Peyer's patch (tissue), 4 donors: ENCODE measurements around the gene RCSD1. TPM values are rescaled to one million over a fixed set of nuclear protein-coding genes. Genes with fewer than 3 reads are reported as not detected.
"Not testable (repeated sequence)": the region's sequence is repeated elsewhere in the genome, so short reads cannot be mapped to it uniquely, and the experiment has no call there.

Experiments used
- DNase-seq, 3 donors: peaks; one replicate each; pipeline ENCODE4 v3.0.0-alpha.2; 2017 to 2019
- H3K27ac ChIP-seq, 4 donors: fragments of 200-600 bp; sonication (generic); one replicate each; pipeline ENCODE4 v1.5.1; 2016 to 2019
- H3K27me3 ChIP-seq, 2 donors: fragments of 200-600 bp; sonication (generic); one replicate each; pipeline ENCODE4 v1.5.1; 2019
- H3K36me3 ChIP-seq, 3 donors: fragments of 200-600 bp; sonication (generic); one replicate each; pipeline ENCODE4 v1.5.1; 2016 to 2019
- H3K4me1 ChIP-seq, 4 donors: fragments of 200-600 bp; sonication (generic); one replicate each; pipeline ENCODE4 v1.5.1; 2016 to 2019
- H3K4me3 ChIP-seq, 4 donors: fragments of 200-600 bp; sonication (generic); 1 replicate in 3 of 4; 2 replicates in 1 of 4; pipeline ENCODE4 v1.5.1; 2016 to 2019; ENCODE audit warnings: mild to moderate bottlenecking in 1 of 4
- H3K9me3 ChIP-seq, 4 donors: fragments of 200-600 bp; sonication (generic); one replicate each; pipeline ENCODE4 v1.5.1; 2016 to 2019; ENCODE audit warnings: mild to moderate bottlenecking in 1 of 4
- POLR2A ChIP-seq, 2 donors: fragments of 450-650 bp; IDR thresholded peaks; one replicate each; pipeline ENCODE4 v1.5.1; 2017; ENCODE audit warnings: antibody characterized with exemption in 2 of 2, mild to moderate bottlenecking in 2 of 2, moderate library complexity in 2 of 2
- total RNA-seq, 4 donors: library from RNA; depleted of rRNA; stranded (reverse); fragments of >200 nt; gene quantifications; one replicate each; pipeline ENCODE4 v1.1.0, GENCODE V29; 2016
- TF ChIP-seq, protein P1 (sequence below), 6 experiments: fragments of 450-650 bp in 4 of 6; fragments of 200-600 bp in 2 of 6; sonication (generic) in 1 of 6; IDR thresholded peaks; one replicate each; pipeline ENCODE4 v1.5.1; 2017 to 2019; ENCODE audit warnings: antibody characterized with exemption in 6 of 6, mild to moderate bottlenecking in 3 of 6, moderate library complexity in 1 of 6

The RCSD1 gene
- total RNA-seq, 4 donors from 2014 or later, result 6.7 to 95.7 (median 11.5) TPM

DNA sequence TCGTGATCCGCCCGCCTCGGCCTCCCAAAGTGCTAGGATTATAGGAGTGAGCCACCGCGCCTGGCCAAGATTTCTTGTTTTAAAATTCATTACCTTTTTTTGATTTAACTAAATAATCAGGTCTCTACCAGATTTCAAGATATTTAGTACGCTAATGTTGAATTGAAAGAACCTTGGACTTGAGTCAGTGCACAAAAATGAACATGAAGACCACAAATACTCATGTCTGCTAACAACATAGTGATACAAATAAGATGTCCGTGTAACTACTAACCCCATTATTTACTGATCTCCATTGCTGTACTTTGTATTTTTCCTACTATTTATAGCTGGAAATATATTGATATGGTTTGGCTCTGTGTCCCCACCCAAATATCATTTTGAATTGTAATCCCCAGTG is 108.1 kb downstream of the RCSD1 start:
- Histone ChIP-seq H3K36me3 (no peaks in the 10 kb centered on the region), H3K9me3 (no peaks in the 10 kb centered on the region), H3K4me1 (peaks cover 0 to 25% (median 1%) of the 10 kb centered on the region in 4 donors), H3K27me3 (no peaks in the 10 kb centered on the region), H3K4me3 (no peak overlapping the region), H3K27ac (no peak overlapping the region)
- TF ChIP-seq, protein P1, sequence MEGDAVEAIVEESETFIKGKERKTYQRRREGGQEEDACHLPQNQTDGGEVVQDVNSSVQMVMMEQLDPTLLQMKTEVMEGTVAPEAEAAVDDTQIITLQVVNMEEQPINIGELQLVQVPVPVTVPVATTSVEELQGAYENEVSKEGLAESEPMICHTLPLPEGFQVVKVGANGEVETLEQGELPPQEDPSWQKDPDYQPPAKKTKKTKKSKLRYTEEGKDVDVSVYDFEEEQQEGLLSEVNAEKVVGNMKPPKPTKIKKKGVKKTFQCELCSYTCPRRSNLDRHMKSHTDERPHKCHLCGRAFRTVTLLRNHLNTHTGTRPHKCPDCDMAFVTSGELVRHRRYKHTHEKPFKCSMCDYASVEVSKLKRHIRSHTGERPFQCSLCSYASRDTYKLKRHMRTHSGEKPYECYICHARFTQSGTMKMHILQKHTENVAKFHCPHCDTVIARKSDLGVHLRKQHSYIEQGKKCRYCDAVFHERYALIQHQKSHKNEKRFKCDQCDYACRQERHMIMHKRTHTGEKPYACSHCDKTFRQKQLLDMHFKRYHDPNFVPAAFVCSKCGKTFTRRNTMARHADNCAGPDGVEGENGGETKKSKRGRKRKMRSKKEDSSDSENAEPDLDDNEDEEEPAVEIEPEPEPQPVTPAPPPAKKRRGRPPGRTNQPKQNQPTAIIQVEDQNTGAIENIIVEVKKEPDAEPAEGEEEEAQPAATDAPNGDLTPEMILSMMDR (IDR thresholded peaks at IDR 0.05), result no peak
- no peak for TF ChIP-seq POLR2A (IDR thresholded peaks at IDR 0.05)
- no peak for DNase-seq

DNA sequence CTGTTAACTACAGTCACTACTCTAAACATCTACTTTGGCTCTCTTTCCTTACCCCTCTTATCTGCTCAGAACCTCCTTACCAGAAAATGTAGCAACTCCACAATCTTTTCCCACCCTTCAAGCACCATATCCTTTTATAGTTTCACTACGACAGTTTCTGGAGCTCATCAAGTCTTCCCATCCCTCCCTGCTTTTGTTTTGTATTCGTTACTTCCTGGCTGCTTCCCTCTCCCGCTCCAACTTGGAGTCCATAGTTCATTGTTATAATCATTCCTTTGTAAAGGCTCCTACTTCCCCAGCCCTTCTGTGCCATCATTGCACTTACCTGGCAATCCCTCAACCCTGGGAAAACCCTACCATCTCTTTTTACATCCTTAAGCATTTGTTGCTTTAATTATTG is 109.7 kb downstream of the RCSD1 start:
- no peak for DNase-seq
- H3K9me3 ChIP-seq, result no peaks in the 10 kb centered on the region
- peak overlapping the region in 3 of 4 donors; percentile 5 to 84 (median 65) for H3K27ac ChIP-seq
- no peak overlapping the region for H3K4me3 ChIP-seq
- peaks cover 0 to 25% (median 1%) of the 10 kb centered on the region in 4 donors for H3K4me1 ChIP-seq
- TF ChIP-seq, protein P1 (IDR thresholded peaks at IDR 0.05), result no peak
- TF ChIP-seq POLR2A (IDR thresholded peaks at IDR 0.05), result no peak
- no peaks in the 10 kb centered on the region for H3K36me3 ChIP-seq
- no peaks in the 10 kb centered on the region for H3K27me3 ChIP-seq

DNA sequence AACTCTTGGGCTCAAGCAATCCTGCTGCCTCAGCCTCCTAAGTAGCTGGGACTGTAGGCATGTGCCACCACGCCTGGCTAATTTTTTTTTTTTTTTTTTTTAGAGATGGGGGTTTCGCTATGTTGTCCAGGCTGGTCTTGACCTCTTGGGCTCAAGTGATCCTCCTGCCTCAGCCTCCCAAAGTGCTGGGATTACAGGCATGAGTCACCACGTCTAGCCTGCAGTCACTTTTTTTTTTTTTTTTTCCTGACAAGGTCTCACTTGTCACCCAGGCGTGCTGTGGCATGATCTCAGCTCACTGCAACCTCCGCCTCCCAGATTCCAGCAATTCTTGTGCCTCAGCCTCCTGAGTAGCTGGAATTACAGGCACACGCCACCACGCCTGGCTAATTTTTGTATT is 111.1 kb downstream of the RCSD1 start:
- not testable (repeated sequence) for DNase-seq, H3K9me3 ChIP-seq, H3K4me3 ChIP-seq, H3K36me3 ChIP-seq, H3K27me3 ChIP-seq, H3K27ac ChIP-seq
- peaks cover 0 to 22% (median 1%) of the 10 kb centered on the region in 4 donors for H3K4me1 ChIP-seq

DNA sequence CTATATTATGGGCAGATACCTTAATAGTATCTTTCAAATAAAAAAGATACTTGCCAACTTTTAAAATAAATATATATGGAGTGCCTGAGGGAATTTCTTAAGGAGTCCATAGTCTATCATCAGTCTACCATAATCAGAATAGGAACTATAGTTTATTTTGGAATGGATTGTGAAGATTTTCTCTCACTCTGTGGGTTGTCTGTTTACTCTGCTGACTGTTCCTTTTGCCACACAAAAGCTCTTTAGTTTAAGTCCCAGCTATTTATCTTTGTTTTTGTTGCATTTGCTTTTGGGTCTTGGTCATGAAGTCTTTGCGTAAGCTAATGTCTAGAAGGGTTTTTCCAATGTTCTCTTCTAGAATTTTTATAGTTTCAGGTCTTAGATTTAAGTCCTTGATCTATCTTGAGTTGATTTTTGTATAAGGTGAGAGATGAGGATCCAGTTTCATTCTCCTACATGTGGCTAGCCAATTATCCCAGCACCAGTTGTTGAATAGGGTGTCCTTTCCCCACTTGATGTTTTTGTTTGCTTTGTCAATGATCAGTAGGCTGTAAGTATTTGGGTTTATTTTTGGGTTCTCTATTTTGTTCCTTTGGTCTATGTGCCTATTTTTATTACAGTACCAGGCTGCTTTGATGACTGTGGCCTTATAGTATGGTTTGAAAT is 112.5 kb downstream of the RCSD1 start:
- not testable (repeated sequence) for H3K36me3 ChIP-seq, H3K27me3 ChIP-seq, H3K4me3 ChIP-seq, H3K9me3 ChIP-seq, H3K27ac ChIP-seq, DNase-seq
- peaks cover 0 to 13% (median 0%) of the 10 kb centered on the region in 4 donors for H3K4me1 ChIP-seq

DNA sequence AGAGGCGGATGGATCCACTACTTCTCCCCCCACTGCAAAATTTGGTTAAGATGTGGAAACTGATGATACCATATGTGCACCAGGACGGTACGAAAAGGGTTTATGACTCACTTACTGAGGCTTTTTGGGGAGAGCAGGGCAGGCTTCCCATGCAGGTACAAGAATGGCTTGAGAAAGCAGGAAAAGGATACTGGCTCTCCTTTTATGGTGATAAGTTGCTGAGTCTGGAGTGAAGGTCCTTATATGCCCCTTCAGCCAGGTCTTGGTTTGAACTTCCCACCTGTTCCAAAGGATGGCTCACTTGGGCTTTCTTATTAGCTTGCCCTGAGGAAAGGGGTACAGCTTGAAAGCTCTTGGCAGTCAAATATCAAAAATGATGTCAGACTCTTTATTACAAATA is 114.9 kb downstream of the RCSD1 start:
- no peak for TF ChIP-seq POLR2A (IDR thresholded peaks at IDR 0.05)
- H3K27me3 ChIP-seq, result no peaks in the 10 kb centered on the region
- H3K4me3 ChIP-seq, result no peak overlapping the region
- no peak for DNase-seq
- H3K9me3 ChIP-seq, result no peaks in the 10 kb centered on the region
- no peaks in the 10 kb centered on the region for H3K36me3 ChIP-seq
- peaks cover 0 to 7% (median 0%) of the 10 kb centered on the region in 4 donors for H3K4me1 ChIP-seq
- no peak overlapping the region for H3K27ac ChIP-seq

DNA sequence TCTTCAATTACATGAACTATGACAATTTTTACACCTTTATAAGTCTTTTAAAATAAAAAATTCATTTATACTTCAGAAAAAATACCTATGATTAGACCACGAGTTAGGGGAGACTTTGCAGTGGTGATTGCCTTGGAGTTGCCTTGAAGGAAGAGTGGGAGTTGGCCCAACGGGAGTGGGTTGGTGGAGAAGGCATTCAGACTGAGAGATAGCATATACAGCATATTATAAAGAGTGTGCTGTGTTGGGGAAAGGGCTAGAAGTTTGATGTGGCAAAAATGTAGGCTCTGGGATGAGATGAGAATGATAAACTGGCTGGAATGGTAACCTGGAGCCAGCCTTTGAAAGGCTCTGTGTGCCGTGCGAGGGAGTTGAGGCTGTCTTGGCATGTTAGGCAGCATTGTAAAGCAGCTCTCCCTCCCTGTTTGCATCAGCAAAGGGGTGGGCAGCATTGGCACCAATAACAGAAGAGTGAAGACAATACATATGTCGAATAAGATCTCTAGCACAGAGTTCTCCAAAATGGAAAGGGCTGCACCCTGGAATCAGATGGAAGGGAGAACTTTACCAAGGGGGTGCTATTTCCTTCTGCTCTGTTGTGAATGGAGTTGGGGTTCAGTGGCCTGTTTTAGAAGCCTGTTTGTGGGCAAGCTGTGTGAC is 116.1 kb downstream of the RCSD1 start:
- H3K36me3 ChIP-seq, result no peaks in the 10 kb centered on the region
- no peak for TF ChIP-seq POLR2A (IDR thresholded peaks at IDR 0.05)
- TF ChIP-seq, protein P1 (IDR thresholded peaks at IDR 0.05), result no peak
- no peak overlapping the region for H3K4me3 ChIP-seq
- H3K27me3 ChIP-seq, result no peaks in the 10 kb centered on the region
- no peaks in the 10 kb centered on the region for H3K4me1 ChIP-seq
- H3K9me3 ChIP-seq, result no peaks in the 10 kb centered on the region
- DNase-seq, result no peak
- no peak overlapping the region for H3K27ac ChIP-seq

DNA sequence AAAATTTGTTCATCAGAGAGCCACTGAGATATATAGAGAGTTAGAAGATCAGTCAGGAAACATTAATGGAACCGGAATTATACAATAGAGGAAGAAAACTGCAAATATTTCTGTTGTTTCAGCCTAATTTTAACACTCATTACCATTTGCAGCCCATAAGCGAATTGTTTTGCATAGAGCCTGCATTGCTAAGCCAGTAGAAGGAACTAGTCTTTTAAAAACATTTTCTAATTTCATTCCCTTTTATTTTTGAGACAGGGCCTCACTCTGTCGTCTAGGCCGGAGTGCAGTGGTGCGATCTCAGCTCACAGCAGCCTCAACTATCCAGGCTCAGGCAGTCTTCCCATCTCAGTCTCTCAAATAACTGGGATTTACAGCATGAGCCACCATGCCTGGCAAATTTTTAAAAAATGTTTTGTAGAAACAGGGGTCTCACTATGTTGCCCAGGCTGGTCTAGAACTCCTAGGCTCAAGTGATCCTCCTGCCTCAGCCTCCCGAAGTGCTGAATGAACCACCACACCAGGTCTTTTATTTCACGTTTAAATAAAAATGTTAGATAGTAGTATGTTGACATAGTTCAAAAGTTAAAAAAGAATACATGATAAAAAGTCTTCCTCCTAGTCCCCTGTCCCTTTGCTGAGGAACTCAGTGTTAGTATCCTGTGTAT is 117.1 kb downstream of the RCSD1 start:
- no peaks in the 10 kb centered on the region for H3K9me3 ChIP-seq
- no peaks in the 10 kb centered on the region for H3K36me3 ChIP-seq
- peaks cover 0 to 5% (median 0%) of the 10 kb centered on the region in 4 donors for H3K4me1 ChIP-seq
- no peak overlapping the region for H3K4me3 ChIP-seq
- H3K27me3 ChIP-seq, result no peaks in the 10 kb centered on the region
- no peak for DNase-seq
- H3K27ac ChIP-seq, result no peak overlapping the region
- TF ChIP-seq, protein P1 (IDR thresholded peaks at IDR 0.05), result no peak
- no peak for TF ChIP-seq POLR2A (IDR thresholded peaks at IDR 0.05)
